HG03280 (cell line): ENCODE results near the gene MGAT5.

Source experiments
- ATAC-seq: cut with Tn5 transposase; IDR thresholded peaks from one replicate; pipeline ENCODE4 v1.9.1; 2021; ENCODE audit warnings: mild to moderate bottlenecking, moderate library complexity; ENCODE audit not compliant: unreplicated experiment

Gene MGAT5

GRCh38 chr2:134331081-134331480, 77.2 kb downstream of the MGAT5 start:
- no peak for ATAC-seq

- no peak for ATAC-seq
Observed at GRCh38 chr2:134333646-134334189, 79.8 kb downstream of the MGAT5 start.

- no peak for ATAC-seq
Observed at GRCh38 chr2:134334542-134335353, 80.9 kb downstream of the MGAT5 start.

GRCh38 chr2:134335601-134336000, 81.7 kb downstream of the MGAT5 start:
- ATAC-seq, result no peak

- peak; percentile 89 for ATAC-seq
Observed at GRCh38 chr2:134336352-134336751, 82.5 kb downstream of the MGAT5 start.

- ATAC-seq, result no peak
Observed at GRCh38 chr2:134336921-134337320, 83.0 kb downstream of the MGAT5 start.

- ATAC-seq, result no peak
Observed at GRCh38 chr2:134337631-134338030, 83.8 kb downstream of the MGAT5 start.

- no peak for ATAC-seq
Observed at GRCh38 chr2:134338208-134338607, 84.3 kb downstream of the MGAT5 start.

- ATAC-seq, result no peak
Observed at GRCh38 chr2:134341476-134341875, 87.6 kb downstream of the MGAT5 start.

- no peak for ATAC-seq
Observed at GRCh38 chr2:134344954-134345697, 91.3 kb downstream of the MGAT5 start.

- no peak for ATAC-seq
Observed at GRCh38 chr2:134346141-134346540, 92.3 kb downstream of the MGAT5 start.

GRCh38 chr2:134347756-134348155, 93.9 kb downstream of the MGAT5 start:
- no peak for ATAC-seq

GRCh38 chr2:134348239-134348638, 94.4 kb downstream of the MGAT5 start:
- ATAC-seq, result no peak

GRCh38 chr2:134348760-134349159, 94.9 kb downstream of the MGAT5 start:
- no peak for ATAC-seq

- ATAC-seq, result no peak
Observed at GRCh38 chr2:134351016-134351415, 97.1 kb downstream of the MGAT5 start.

- no peak for ATAC-seq
Observed at GRCh38 chr2:134351899-134352298, 98.0 kb downstream of the MGAT5 start.

GRCh38 chr2:134352844-134353243, 99.0 kb downstream of the MGAT5 start:
- no peak for ATAC-seq

GRCh38 chr2:134354611-134355010, 100.7 kb downstream of the MGAT5 start:
- no peak for ATAC-seq

GRCh38 chr2:134357814-134358213, 103.9 kb downstream of the MGAT5 start:
- ATAC-seq, result no peak

- ATAC-seq, result no peak
Observed at GRCh38 chr2:134359367-134360081, 105.7 kb downstream of the MGAT5 start.

GRCh38 chr2:134360745-134361487, 107.0 kb downstream of the MGAT5 start:
- ATAC-seq, result no peak
